ENCODE data around the gene BPIFB2. TPM values are rescaled to one million over a fixed set of nuclear protein-coding genes. Genes with fewer than 3 reads are reported as not detected.

The BPIFB2 gene
- polyA plus RNA-seq, 1 experiment, result not detected

GRCh38 chr20:32993496-32994050, 13.9 kb upstream of the BPIFB2 start:
- Histone ChIP-seq H3K4me3 (ENCODE audit: low read depth, low read length) (no peak overlapping the region), H3K36me3 (ENCODE audit: control insufficient read depth, insufficient read depth, low read length) (no peaks in the 10 kb centered on the region), H3K27me3 (ENCODE audit: control insufficient read depth, insufficient read depth, low read length) (0 out of 2 replicates have a peak, but pooled peaks cover 1% of the 10 kb centered on the region)
- CTCF ChIA-PET, result no interaction called here
- POLR2A ChIA-PET, result no interaction called here
- TF ChIP-seq CTCF (IDR thresholded peaks at IDR 0.05; ENCODE audit: insufficient read depth, low read depth, low read length), result no peak
- DNase-seq (ENCODE audit: low read depth), result no peak

- Histone ChIP-seq H3K27me3 (ENCODE audit: control insufficient read depth, insufficient read depth, low read length) (no peaks in the 10 kb centered on the region), H3K4me3 (ENCODE audit: low read depth, low read length) (no peak overlapping the region), H3K36me3 (ENCODE audit: control insufficient read depth, insufficient read depth, low read length) (no peaks in the 10 kb centered on the region)
- DNase-seq (ENCODE audit: low read depth), result no peak
- POLR2A ChIA-PET, result no interaction called here
- CTCF ChIA-PET, result interaction anchor here (0.7 to 1.3 kb wide), 2 partner anchors 9 to 22 kb away, joined by 4 read pairs; partner anchors contain the start of gene SUN5
- no peak for TF ChIP-seq CTCF (IDR thresholded peaks at IDR 0.05; ENCODE audit: insufficient read depth, low read depth, low read length)
Observed at GRCh38 chr20:32995802-32996201, 11.7 kb upstream of the BPIFB2 start.

GRCh38 chr20:32997431-32997830, 10.1 kb upstream of the BPIFB2 start:
- no peaks in the 10 kb centered on the region for H3K36me3 ChIP-seq (ENCODE audit: control insufficient read depth, insufficient read depth, low read length)
- DNase-seq (ENCODE audit: low read depth), result no peak
- H3K27me3 ChIP-seq (ENCODE audit: control insufficient read depth, insufficient read depth, low read length), result no peaks in the 10 kb centered on the region
- no peak for TF ChIP-seq CTCF (IDR thresholded peaks at IDR 0.05; ENCODE audit: insufficient read depth, low read depth, low read length)
- no peak overlapping the region for H3K4me3 ChIP-seq (ENCODE audit: low read depth, low read length)
- POLR2A ChIA-PET, result no interaction called here
- CTCF ChIA-PET, result no interaction called here

GRCh38 chr20:32999603-33000250, 7.8 kb upstream of the BPIFB2 start:
- no peak overlapping the region for H3K4me3 ChIP-seq (ENCODE audit: low read depth, low read length)
- no peak for DNase-seq (ENCODE audit: low read depth)
- H3K36me3 ChIP-seq (ENCODE audit: control insufficient read depth, insufficient read depth, low read length), result no peaks in the 10 kb centered on the region
- ChIA-PET POLR2A (no interaction called here), CTCF (interaction anchor here (1.3 kb wide), 1 partner anchor 14 kb away, joined by 3 read pairs; no protein-coding TSS in a partner anchor)
- no peak for TF ChIP-seq CTCF (IDR thresholded peaks at IDR 0.05; ENCODE audit: insufficient read depth, low read depth, low read length)
- H3K27me3 ChIP-seq (ENCODE audit: control insufficient read depth, insufficient read depth, low read length), result no peaks in the 10 kb centered on the region

- ChIA-PET CTCF (no interaction called here), POLR2A (no interaction called here)
- TF ChIP-seq CTCF (IDR thresholded peaks at IDR 0.05; ENCODE audit: insufficient read depth, low read depth, low read length), result no peak
- DNase-seq (ENCODE audit: low read depth), result no peak
- no peaks in the 10 kb centered on the region for H3K27me3 ChIP-seq (ENCODE audit: control insufficient read depth, insufficient read depth, low read length)
- no peaks in the 10 kb centered on the region for H3K36me3 ChIP-seq (ENCODE audit: control insufficient read depth, insufficient read depth, low read length)
- no peak overlapping the region for H3K4me3 ChIP-seq (ENCODE audit: low read depth, low read length)
Observed at GRCh38 chr20:33000802-33001466, 6.6 kb upstream of the BPIFB2 start.

Data from BJ (cell line).